ENCODE data around the gene TTC28.

GRCh38 chr22:28244757-28245156 is 434.9 kb downstream of the TTC28 start:
- TF ChIP-seq POLR2AphosphoS5 (IDR thresholded peaks at IDR 0.05) (peak; percentile 45), EZH2 (IDR thresholded peaks at IDR 0.05; ENCODE audit: borderline replicate concordance, insufficient read depth, low read length, poor library complexity, severe bottlenecking) (no peak)

Data from neural cell (in vitro differentiated cells).